ENCODE data around the gene SNX14. TPM values are rescaled to one million over a fixed set of nuclear protein-coding genes. Genes with fewer than 3 reads are reported as not detected.

Gene SNX14
- total RNA-seq, 1 donor from 2014 or later: 97.8 TPM

- DNase-seq (no peak), ATAC-seq (peak; percentile 37)
- no peaks in the 10 kb centered on the region for H3K27me3 ChIP-seq
- H3K4me1 ChIP-seq: no peaks in the 10 kb centered on the region
- no peak for TF ChIP-seq CTCF (IDR thresholded peaks at IDR 0.05)
- H3K4me3 ChIP-seq: no peak overlapping the region
- H3K36me3 ChIP-seq: no peaks in the 10 kb centered on the region
- no peaks in the 10 kb centered on the region for H3K9me3 ChIP-seq
- H3K27ac ChIP-seq: no peak overlapping the region
- intact Hi-C loops (cut with DNase I): no loop called here
These were observed 100.3 kb downstream of the SNX14 start for GRCh38 chr6:85493389-85493788.

DNA sequence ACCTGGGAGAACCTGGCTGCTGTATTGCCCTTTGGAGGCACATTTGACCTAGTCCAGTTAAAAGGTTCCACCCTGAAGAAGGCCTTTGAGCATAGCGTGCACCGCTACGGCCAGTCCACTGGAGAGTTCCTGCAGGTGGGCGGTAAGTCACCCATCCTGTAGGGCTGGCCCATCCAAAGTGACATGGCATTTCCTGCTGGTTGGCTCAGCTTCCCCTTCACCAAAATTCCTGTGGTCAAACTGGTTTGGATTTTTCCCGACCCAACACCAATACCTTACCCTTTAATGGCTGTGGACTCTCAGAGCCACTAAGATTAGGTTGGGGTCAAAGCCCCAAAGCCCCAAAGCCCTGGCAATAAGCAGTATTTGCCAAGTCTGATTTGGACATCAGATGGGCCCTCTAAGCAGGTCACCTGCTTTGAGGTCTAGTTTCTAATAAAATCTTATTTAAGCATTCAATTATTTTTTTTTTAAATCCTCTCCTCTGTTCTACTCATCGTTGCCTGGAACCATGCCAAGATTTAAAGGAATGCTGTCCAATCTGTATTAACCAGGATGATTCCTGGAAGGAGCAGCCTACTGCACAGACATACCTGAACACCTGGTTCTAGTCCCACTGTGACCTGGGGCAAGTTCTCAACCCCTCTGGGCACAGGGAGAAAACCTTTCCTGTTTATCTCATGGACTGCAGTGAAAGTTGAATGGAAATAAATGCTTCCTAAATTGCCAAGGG is 103.0 kb downstream of the SNX14 start:
- H3K27ac ChIP-seq: no peak overlapping the region
- intact Hi-C loops (cut with DNase I): no loop called here
- no peak for TF ChIP-seq CTCF (IDR thresholded peaks at IDR 0.05)
- no peak for ATAC-seq
- no peak overlapping the region for H3K4me3 ChIP-seq
- no peaks in the 10 kb centered on the region for H3K4me1 ChIP-seq
- H3K9me3 ChIP-seq: no peaks in the 10 kb centered on the region
- no peaks in the 10 kb centered on the region for H3K27me3 ChIP-seq
- H3K36me3 ChIP-seq: no peaks in the 10 kb centered on the region
- no peak for DNase-seq

- no peak for TF ChIP-seq CTCF (IDR thresholded peaks at IDR 0.05)
- ATAC-seq: no peak
- DNase-seq: no peak
- Histone ChIP-seq H3K9me3 (no peaks in the 10 kb centered on the region), H3K4me1 (peaks cover 5% of the 10 kb centered on the region), H3K36me3 (no peaks in the 10 kb centered on the region), H3K4me3 (no peak overlapping the region), H3K27me3 (no peaks in the 10 kb centered on the region), H3K27ac (no peak overlapping the region)
- intact Hi-C loops (cut with DNase I): loop anchor here (5.0 kb wide), 1 partner anchor 133 kb away; no protein-coding TSS in a partner anchor
These were observed 108.7 kb downstream of the SNX14 start for GRCh38 chr6:85484948-85485347.

- no peak for ATAC-seq
These were observed 109.8 kb downstream of the SNX14 start for GRCh38 chr6:85483846-85484245.

DNA sequence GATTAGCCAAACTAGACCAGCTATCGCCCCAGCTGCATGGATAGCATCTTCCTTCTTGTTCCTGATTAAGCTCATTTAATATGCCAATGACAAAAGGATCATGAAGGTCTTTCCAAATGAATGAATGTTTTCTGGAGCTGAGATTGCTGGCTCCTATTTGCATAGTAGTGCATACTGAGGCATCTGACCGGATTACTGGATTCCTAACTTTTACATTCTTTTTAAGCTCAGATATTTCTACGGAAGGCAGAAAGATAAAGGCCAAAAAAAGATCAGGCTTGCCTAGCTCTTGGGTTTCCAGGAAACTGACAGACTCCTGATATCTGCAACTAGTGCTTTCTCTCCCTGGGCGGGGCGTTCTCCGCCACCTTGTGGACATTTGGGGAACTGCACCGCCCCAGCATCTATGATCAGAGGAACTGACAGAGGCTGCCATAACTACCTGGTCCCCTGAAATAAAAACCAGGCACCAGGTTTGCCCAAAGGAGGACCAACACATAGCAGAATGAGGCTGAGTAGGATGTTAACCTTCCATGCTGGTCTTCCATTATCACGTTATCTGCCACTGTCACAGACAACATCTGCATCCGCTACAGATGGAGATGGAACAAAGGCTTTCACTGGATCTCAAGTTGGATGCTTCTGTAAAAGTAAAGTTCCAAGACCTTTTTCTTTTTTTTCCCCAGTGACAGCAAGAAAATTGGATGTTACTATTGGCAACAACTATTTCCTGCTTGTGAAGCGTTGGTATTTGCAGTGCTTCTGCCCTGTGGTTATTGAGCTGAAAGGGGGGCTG is 110.6 kb downstream of the SNX14 start:
- no peak overlapping the region for H3K27ac ChIP-seq
- H3K4me3 ChIP-seq: no peak overlapping the region
- H3K4me1 ChIP-seq: peaks cover 5% of the 10 kb centered on the region
- H3K36me3 ChIP-seq: no peaks in the 10 kb centered on the region
- peak; percentile 87 for DNase-seq
- no peaks in the 10 kb centered on the region for H3K9me3 ChIP-seq
- peak; percentile 100 for TF ChIP-seq CTCF (IDR thresholded peaks at IDR 0.05)
- H3K27me3 ChIP-seq: no peaks in the 10 kb centered on the region
- intact Hi-C loops (cut with DNase I): loop anchor here (5.0 kb wide), 1 partner anchor 131 kb away; no protein-coding TSS in a partner anchor
- ATAC-seq: peak; percentile 97

More at GRCh38 chr6:85483846-85484245, 109.8 kb downstream of the SNX14 start:
- no peak overlapping the region for H3K27ac ChIP-seq
- intact Hi-C loops (cut with DNase I): loop anchor here (5.0 kb wide), 1 partner anchor 132 kb away; no protein-coding TSS in a partner anchor
- no peaks in the 10 kb centered on the region for H3K36me3 ChIP-seq
- H3K9me3 ChIP-seq: no peaks in the 10 kb centered on the region
- no peak for DNase-seq
- H3K4me1 ChIP-seq: peaks cover 5% of the 10 kb centered on the region
- no peaks in the 10 kb centered on the region for H3K27me3 ChIP-seq
- no peak for TF ChIP-seq CTCF (IDR thresholded peaks at IDR 0.05)
- no peak overlapping the region for H3K4me3 ChIP-seq

Measured in upper lobe of right lung (tissue), 1 donor.